Measurements from ENCODE around the gene SLC9B1.
"Not testable (repeated sequence)": the region's sequence is repeated elsewhere in the genome, so short reads cannot be mapped to it uniquely, and the experiment has no call there.

GRCh38 chr4:102865327-102865726 is 154.2 kb downstream of the SLC9B1 start:
- TF ChIP-seq CTCF (IDR thresholded peaks at IDR 0.05; ENCODE audit: low read depth, low read length, poor library complexity, severe bottlenecking); EZH2phosphoT487 (IDR thresholded peaks at IDR 0.05; ENCODE audit: borderline replicate concordance, low read length): not testable (repeated sequence)
